Hematopoietic multipotent progenitor cell treated with erythropoietin and hydrocortisone succinate and interleukin-3 and kit ligand, for 15 days (in vitro differentiated cells): ENCODE measurements around the gene MBD6.

ENCODE experiments used
- DNase-seq: peaks from one replicate; pipeline ENCODE4 v3.0.0-alpha.2; 2015; ENCODE audit warnings: low spot score

Gene MBD6

DNA sequence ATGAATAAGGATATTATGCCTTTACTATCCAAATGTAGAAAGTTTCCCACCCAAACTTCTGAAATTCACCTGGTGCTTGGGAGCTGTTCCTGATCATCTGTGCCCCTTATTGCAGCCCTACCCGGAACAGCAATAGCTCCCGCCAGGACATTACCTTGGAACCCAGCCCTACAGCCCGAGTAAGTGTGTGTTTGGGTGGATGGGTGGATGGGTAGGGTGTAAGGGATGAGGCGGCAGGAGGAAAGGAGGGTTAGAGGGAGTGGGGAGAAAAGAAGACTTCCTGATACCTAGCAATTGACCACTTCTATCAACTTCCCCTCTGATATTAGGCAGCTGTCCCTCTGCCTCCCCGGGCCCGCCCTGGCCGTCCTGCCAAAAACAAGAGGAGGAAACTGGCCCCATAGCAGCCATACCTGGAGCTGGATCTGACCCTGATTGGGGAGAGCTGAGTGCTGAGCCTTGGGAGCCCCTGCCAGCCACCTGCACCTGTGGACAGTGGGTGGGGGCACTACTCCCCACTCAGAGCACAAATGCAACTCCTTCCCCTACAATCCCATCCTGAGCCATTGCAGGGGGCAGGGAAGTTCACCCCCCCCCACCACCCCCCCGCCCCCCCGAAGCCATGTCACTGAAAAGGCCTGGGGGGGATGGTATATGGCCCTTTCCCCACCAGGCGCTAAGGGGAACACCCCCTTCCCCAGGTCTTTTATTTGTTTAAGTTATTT lies 6.4 kb downstream of the MBD6 start:
- DNase-seq, result no peak

DNA sequence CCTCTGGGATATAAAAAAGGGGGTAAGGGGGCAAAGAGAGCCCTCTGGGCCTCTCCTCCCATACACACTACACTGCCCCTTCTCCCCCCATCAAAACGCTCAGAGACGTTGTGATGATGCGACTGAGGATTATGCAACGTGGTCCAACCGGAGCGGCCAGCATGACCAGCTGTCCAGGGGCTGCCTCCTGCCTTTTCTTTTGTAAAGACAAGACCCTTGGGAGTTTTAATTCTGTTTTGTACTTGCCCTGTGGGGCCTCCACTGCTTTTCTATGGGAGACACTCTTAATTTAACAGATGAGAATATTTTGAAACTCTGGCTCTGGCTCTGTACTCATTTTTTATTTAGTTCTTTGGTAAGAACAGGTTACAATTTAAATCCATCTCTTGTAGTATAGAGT lies 7.2 kb downstream of the MBD6 start:
- DNase-seq, result no peak

DNA sequence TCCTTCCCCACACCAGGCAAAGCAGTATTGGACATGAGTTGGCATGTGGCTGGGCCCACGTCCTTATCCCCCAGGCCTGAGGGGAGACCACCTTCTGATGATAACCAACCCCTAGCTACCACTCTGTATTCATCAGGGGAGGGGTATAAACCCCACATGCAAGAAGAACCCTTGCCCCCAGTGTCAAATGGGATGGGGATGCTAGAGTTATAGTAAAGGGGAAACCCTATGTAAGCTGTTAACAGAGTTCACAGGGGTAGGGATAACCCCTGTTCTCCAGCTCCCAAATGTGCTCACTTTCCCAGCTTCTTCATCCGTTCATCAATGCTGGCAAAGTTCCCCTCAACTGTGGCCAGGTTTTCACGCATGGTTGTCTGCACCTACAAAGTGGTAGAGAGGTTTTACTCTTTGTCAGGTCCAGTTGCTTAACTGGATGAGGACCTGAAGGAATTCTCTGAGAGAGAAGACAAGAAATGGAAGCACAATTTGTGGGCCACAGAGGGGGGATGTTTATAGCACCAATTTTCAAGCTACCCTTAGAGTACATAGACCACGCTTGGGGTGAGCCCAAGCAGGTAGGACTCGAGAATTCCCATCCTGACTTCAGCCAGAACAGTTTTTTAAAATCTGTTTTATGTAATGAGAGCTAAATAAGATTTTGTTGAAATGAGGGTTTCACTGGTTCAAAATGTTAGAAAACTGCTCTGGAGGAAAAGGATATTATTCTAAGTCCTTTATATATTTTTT lies 7.9 kb downstream of the MBD6 start:
- no peak for DNase-seq

DNA sequence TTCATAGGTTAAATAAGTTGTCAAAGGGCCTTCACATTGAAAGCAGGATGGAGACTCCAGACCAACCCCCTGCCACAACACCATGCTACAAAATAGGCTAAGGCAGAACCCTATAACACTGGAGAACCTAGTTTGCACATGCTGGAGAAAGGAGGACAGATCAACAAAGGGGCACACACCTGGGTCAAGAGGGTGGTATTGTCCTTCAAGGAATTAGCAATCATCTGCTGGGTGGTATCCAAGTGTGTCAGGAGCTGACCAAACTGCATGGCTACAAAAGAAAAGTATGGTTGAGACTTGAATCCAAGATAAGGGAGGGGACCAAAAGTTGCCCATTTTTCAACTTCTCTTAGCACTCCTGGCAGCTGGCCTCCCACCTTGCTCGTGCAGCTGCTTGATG lies 9.2 kb downstream of the MBD6 start:
- DNase-seq, result no peak

DNA sequence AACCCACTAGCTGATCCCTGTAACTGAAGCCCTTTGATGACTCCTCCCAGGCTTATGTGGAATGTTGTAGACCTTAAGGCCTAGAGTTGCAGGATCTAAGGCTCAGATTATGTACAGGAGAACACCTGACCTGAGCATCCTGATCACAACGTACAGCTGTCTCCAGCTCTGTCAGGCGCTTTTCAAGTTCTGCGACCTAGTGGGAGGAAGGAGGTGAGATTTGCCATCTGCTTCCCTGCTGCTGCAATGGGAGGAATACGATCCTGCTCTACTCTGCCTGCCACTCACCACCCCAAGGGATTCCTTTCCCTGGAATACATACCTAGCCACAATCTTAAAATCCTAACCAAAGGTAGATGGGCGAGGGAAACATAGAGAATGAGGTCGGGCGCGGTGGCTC lies 10.5 kb downstream of the MBD6 start:
- DNase-seq, result no peak

DNA sequence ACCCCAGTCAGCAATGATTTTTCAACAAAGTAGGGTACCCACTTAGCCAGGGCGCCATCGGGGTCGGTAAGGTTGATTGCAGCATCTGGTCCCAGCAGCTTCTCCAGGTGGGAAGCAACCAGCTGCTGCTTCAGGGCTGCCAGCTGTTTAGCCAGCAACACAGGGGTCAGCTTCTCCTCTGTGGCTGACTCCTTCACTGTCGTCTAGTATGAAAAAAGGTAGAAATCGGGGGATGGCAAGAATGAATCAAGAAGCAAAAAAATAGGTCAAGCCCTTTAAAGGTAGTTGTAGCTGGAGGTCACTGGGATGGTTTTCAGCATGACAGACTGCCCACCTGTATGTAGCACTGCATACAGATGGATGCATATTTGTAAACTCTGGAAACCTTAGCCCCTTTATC lies 11.6 kb downstream of the MBD6 start:
- DNase-seq, result no peak

DNA sequence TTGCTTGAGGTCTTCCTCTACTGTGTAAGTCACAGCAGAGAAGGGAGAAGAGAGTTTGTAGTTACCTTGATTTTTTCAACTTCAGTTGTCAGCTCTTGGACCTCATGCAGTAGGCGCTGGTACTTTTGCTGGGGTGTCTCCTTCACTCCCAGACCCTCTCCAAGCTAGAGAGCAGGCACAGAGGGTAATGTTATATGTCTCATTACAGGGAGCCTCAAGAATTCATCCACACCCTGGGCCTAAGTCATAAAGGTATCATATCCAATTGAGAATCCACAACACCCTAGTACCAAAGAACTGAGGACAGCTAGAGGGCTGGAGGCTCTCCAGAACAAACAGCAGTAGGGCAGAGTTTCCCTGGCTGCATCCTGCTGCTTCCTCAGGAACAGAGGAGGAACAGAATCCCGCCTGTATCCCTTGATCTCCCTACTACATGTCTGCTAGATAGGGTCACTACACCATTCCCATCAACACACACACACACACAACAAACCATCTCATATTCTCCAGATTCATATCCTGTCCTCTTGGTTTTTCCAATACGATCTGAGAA lies 12.4 kb downstream of the MBD6 start:
- DNase-seq, result no peak

DNA sequence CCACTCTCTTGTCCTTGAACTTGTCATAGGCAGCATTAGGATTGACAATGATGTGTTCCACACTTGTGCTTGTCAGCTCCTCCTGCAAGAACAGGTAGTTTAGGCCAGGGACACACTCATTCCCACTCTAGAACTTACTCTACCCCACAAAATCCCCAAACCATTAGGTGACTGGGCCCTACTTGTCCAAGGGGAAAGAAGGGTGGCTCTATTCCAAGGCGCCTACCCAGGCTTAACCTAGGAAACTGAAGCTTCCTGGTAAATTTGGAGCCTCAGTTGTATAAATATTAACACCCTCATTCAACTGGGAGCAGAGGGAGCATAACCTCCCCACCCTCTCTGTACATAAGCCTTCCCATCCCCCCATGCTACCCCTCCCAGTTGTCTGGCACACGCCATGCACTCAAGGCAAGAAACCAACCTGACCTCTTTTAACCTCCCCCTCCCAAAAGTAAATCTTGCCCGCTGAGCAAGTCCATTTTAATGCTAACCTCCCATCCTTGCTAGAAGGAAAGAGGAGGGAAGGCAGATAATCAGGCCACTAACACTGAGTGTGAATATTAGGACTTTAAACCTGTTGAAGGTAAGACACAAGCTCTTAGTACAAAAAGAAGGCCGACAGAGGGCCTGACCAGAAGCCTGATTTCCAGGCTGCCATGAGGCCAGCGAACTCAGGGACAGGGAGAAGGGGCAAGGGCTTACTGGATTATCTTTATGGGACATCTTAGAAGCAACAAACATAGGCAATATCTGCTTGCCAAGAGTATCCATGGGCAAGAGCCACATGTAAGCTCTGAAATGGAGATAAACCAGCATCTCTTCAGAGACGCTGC lies 13.4 kb downstream of the MBD6 start:
- DNase-seq, result no peak

DNA sequence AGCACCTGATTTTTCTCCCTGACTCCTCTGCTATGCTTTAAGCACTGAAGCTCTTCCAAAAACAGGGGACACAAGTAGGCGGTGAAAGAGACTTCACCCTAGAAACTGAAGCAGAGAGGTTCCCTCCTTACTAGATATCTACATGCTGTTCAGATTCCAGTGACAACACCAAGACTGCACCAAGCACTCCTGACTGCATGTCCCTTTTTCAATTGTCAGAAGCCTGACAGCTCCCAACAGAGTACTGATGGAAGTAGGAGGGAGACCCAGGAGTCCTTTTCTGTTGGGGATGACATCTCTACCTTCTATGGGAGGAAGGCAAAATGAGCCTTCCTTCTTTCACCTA lies 13.9 kb downstream of the MBD6 start:
- DNase-seq, result no peak

DNA sequence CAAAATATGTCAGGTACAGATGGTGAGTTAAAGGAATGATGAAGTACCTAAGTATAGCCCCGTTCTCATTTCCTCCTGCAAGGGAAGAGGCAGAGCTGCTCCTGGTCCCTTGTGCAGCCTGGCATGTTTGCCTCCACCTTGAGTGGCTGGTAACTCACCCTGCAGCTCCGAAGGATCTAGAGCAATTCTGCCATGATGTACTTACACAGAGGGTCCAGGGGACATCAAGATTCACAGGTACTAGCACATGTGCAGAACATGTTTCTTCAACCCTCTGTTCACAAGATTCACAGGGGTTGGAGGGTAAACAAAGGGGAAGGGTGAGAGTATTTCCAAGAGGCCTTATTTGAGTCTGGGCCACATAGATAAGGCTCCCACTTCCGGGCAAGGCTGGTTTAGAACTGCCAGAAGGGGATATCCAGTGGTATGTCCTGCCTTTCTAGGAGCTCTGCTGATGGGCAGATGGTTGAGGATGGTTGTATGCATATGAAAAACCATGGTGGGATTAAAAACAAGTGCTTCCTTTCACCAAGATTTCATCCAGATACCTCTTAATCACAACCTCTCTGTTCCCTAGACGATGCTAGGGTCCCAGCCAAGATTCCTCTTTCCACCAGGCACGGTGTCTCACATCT lies 16.6 kb downstream of the MBD6 start:
- DNase-seq, result peak; percentile 59

DNA sequence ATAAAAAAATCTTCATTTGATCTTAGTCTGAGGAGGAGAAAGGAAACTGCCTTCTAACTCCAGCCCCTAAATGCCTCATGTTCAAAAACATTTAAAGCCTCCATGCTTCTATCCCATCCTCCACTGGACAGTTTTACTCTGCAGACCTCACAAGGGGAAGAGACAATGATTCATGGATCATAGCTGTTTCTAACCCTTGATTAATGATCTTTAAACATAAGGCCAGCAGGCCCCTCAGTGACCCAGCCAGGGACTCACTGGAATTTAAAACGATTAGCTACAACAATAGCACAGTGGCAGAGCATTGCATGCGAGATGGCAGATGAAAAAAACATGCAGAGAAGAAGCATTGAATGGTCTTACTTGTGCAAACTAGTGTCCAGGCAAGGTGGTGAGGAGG lies 18.4 kb downstream of the MBD6 start:
- DNase-seq, result no peak

DNA sequence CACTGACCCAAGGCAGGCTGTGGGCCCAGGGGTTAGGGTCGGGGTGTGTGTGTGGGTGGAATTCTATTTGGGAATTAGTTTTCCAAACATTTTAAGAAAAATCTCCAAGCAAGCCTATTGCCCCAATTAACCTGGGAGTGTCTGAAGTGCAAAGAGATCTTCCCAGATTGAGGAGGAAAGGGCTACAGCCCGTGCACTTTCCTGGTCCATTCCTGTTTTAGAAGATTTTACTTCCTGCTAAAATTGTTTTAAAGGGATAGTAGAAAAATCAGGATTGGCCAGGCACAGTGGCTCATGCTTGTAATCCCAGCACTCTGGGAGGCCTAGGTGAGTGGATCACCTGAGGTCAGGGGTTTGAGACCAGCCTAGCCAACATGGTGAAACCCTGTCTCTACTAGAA lies 19.1 kb downstream of the MBD6 start:
- no peak for DNase-seq

DNA sequence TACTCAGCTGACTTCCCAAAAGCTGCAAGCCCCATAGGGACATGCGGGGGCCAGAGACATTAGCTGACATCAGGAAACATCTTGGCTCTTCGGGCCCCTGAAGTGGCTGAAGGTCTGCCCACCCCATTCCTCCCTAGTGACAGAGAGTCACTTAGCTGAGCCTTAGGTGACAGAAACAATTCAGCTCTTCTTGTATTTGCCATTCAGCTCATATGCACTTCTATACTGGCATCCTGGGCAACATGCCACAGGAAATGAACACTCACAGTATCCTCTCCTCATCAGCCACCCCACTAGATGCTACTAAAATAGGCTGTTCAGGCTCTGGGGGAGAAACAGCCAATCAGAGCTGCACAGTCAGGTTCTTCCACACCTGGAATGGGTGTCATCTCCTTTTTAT lies 21.0 kb downstream of the MBD6 start:
- no peak for DNase-seq

DNA sequence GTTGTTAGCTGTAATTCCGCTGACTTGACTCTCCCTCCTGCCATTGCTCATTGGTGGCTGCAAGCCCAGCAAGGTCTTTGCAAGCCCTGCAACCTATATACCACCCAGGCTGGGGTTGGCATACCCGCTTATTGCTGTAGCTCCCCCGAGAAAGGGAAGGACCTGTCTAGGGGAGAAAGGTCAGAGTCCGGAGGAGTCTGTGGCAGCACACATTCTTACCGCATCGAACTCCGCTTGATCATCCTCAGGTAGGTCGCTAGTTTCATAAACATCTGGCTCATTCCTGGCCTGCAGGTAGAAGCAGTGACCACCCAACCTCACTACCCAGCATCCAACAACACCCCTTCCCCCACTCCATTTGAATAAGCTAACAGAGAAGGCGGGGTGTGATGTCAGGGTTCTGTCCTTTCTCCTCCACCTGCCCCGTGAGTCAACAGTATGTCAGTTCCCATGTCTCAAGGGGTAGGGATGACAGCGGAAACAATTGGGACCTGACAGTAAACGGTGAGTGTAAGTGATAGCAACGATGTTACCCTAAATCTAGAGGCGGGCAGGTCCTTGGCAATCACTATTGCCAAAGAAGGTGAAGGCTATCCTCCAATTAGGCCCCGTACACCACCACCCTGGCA lies 23.3 kb downstream of the MBD6 start:
- no peak for DNase-seq

DNA sequence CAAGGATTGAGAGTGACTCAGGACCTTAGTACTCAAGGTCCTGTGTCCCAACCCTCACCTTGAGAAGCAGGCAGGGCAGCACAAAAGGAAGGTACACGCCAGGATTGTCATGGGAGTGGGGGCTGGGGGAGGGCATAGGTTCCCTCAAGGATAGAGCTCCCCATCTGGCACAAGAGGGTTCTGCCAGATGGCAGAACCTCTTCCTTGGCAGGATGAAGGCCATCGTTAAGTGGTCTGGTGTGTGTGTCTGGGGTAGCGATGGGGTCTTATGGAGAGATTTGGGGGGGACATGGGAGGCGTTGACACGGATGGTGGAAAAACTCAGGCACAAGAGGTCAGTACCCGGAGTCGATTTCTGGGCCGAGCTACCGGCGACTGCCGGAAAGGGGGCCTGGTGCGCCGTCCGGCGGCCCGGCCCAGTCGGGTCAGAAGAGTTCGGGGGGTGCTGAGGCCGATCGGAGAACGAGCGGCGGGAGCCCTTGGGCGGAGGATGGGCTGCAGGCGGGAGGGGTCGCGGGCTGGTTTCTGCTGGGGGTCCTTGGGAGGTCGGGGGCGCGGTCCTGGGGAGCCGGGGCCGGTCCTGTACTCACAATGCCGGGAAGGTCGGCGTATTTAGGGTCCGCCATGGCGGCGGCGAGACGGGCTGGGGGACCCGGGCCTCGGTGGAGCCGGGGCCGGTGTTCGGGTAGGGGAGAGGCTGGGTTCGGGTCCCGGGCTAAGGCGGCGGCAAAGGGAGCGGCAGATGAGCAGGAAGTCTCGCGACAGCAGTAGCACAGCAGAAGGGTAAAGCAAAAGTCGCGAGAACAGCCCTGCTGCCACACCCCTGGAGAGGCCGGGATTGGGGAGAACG lies 24.0 kb downstream of the MBD6 start, which contains the start of gene DCTN2:
Gene DCTN2, minus strand, starts transcription at position 755 of the 850 bp plus-strand sequence. Its CDS starts 129 bp downstream, at position 626.
- DNase-seq, result peak; percentile 96

DNA sequence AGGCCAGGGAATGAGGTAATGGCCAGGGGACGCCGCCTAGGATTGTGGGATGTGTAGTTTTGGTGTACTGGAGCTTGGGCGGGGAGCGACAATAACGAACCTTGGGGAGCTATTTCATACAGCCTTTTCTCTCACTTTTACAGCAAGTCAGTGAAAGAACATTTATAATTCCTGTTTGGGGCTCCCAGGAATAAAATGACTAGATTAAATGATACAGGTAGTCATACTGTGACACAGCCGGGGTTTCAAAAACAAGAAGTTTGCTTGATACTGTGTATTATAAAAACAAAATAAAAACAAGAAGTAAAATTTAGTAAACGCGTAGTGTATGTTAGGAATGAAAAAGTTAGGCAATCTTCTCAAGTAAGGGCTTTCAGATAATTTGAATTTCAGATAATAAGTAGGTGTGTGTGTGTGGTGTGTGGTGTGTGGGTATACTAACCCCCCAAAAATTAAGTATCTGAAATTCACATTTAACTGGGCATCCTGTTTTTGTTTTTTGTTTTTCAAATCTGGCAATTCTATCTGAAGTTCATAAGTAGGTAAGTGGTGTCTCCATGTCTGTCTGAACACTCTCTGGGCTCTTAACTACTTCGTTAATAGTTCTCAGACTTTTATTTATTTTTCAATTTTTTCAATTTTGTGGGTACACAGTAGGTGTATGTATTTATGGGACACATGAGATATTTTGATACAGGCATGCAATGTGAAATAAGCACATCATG lies 24.8 kb downstream of the MBD6 start:
- no peak for DNase-seq

DNA sequence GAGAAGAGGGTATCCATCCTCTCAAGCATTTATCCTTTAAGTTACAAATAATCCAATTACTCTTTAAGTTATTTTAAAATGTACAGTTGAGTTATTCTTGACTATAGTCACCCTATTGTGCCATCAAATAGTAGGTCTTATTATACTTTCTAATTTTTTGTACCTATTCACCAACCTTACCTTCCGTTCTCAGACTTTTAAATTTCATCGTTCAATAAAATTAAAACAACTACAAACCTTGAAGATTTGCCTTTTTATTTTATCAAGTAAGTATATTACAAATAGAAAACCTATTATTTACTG lies 25.3 kb downstream of the MBD6 start:
- DNase-seq, result no peak

DNA sequence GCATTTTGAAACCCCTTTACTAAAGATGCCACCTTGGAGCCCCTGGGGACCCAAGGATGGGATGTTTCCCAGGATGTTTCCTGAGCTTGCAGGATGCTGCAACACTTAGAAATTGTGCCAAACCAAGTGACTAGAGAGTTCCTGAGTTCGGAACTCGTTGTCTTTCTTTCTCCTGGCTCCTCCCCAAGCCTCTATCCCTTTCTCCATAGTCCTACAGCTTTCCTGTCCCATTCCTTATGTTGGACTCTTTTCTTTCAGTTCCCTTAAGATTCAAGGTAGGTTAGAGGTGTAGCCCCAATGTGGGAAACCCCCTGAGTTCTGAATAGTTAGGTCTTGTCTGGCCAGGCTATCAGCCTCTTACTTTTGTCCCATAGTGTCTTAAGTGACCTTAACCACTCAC lies 25.9 kb downstream of the MBD6 start:
- no peak for DNase-seq

DNA sequence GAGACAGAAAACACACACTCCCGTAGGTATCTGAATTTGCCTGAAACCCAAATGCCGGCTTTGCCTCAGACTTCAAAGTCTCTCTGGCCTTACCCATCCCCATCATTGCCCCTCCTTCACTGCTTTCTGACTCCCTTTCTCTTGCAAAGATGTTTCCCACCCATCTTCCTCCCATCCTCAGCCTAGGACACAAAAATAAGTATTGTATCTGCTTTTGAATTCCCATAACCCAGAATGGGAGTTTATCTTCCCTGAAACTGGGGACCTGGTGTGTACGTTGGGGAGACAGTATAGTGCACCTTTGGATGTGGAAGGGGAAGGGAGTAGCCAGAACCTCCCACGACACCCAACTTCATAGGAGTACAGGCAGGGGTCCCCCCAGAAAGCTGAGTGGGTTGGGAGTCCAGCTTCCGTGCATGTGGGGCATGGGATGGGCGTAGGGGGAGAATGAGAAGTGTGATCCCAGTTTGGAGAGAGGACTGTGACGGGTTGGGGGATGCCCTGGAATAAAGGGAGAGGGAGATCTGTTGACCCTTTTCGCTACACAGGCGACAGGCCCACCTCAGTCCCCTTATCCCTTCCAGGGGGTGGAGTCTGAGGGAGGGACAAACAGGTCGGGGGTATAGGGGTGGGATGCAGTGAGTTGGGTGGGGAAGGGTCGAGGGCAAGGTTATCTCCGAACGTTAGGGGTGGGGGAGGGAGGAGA lies 26.7 kb downstream of the MBD6 start:
- DNase-seq, result no peak
